ENCODE data around the gene PCDHGA5. TPM values are rescaled to one million over a fixed set of nuclear protein-coding genes. Genes with fewer than 3 reads are reported as not detected.

The PCDHGA5 gene
- total RNA-seq, 1 experiment from 2014 or later = 2.0 TPM

GRCh38 chr5:141403387-141403786, 39.4 kb downstream of the PCDHGA5 start:
- peaks cover 17% of the 10 kb centered on the region for H3K27me3 Mint-ChIP-seq (ENCODE audit: low read depth)
- peaks cover 3% of the 10 kb centered on the region for H3K4me1 Mint-ChIP-seq
- POLR2A ChIA-PET = no interaction called here
- H3K9me3 Mint-ChIP-seq = peaks cover 43% of the 10 kb centered on the region
- H3K4me3 Mint-ChIP-seq = no peak overlapping the region
- ATAC-seq = no peak
- H3K36me3 Mint-ChIP-seq = peaks cover 49% of the 10 kb centered on the region
- CTCF ChIA-PET = interaction anchor here (0.6 to 1.7 kb wide), 9 partner anchors 10 to 160 kb away, joined by 3 to 15 read pairs (median 5); partner anchors contain the start of genes PCDHGA10, PCDHGA11, PCDHGA8 and PCDHGB3
- DNase-seq (ENCODE audit: low spot score) = no peak
- TF ChIP-seq SOX15 (CRISPR knock-in tag; IDR thresholded peaks at IDR 0.05) (no peak), ZSCAN18 (CRISPR knock-in tag; IDR thresholded peaks at IDR 0.05) (no peak)
- H3K27ac Mint-ChIP-seq = no peak overlapping the region

GRCh38 chr5:141407790-141408505, 44.0 kb downstream of the PCDHGA5 start, which contains the start of gene PCDHGB6:
TSS of gene PCDHGB6 (plus strand) at chr5:141408021. CDS start at chr5:141408203, 182 bp downstream.
- Mint-ChIP-seq H3K27me3 (ENCODE audit: low read depth) (peaks cover 19% of the 10 kb centered on the region), H3K9me3 (peaks cover 18% of the 10 kb centered on the region), H3K27ac (peak within 1 kb of the TSS; percentile 45; the same call in 1 of the 2 replicates), H3K4me3 (peak within 1 kb of the TSS; percentile 96), H3K4me1 (peaks cover 12% of the 10 kb centered on the region), H3K36me3 (peaks cover 26% of the 10 kb centered on the region)
- peak; percentile 86 for DNase-seq (ENCODE audit: low spot score)
- ChIA-PET POLR2A (interaction anchor here (0.6 to 1.2 kb wide), 2 partner anchors 10 to 163 kb away, joined by 3 to 6 read pairs; partner anchors contain the start of gene PCDHGB7), CTCF (interaction anchor here (0.6 to 2.9 kb wide), 62 partner anchors 8 to 314 kb away, joined by 3 to 31 read pairs (median 6); partner anchors contain the start of genes DIAPH1, HDAC3, PCDHB11 and PCDHB12)
- ATAC-seq = peak; percentile 92
- TF ChIP-seq CTCF (IDR thresholded peaks at IDR 0.05) (peak; percentile 64), HMGXB4 (CRISPR knock-in tag; IDR thresholded peaks at IDR 0.05) (peak; percentile 94)

- peaks cover 22% of the 10 kb centered on the region for H3K36me3 Mint-ChIP-seq
- peaks cover 25% of the 10 kb centered on the region for H3K27me3 Mint-ChIP-seq (ENCODE audit: low read depth)
- ChIA-PET POLR2A (no interaction called here), CTCF (no interaction called here)
- H3K4me3 Mint-ChIP-seq = peak overlapping the region; percentile 96
- peaks cover 17% of the 10 kb centered on the region for H3K4me1 Mint-ChIP-seq
- H3K27ac Mint-ChIP-seq = peak overlapping the region; percentile 13; the same call in 1 of the 2 replicates
- no peak for DNase-seq (ENCODE audit: low spot score)
- peaks cover 15% of the 10 kb centered on the region for H3K9me3 Mint-ChIP-seq
- ATAC-seq = no peak
- TF ChIP-seq MXD4 (CRISPR knock-in tag; IDR thresholded peaks at IDR 0.05; ENCODE audit: borderline replicate concordance) = no peak
- no peak for TF ChIP-seq HMGA2 (CRISPR knock-in tag; IDR thresholded peaks at IDR 0.05)
- no peak for TF ChIP-seq RELA (CRISPR knock-in tag; IDR thresholded peaks at IDR 0.05; ENCODE audit: borderline replicate concordance)
- TF ChIP-seq AR (CRISPR knock-in tag; IDR thresholded peaks at IDR 0.05) = no peak
- no peak for TF ChIP-seq MYBL2 (CRISPR knock-in tag; IDR thresholded peaks at IDR 0.05)
- no peak for TF ChIP-seq CBFB (CRISPR knock-in tag; IDR thresholded peaks at IDR 0.05; ENCODE audit: low read depth)
- no peak for TF ChIP-seq PREB (CRISPR knock-in tag; IDR thresholded peaks at IDR 0.05; ENCODE audit: borderline replicate concordance)
- no peak for TF ChIP-seq TP53 (CRISPR knock-in tag; IDR thresholded peaks at IDR 0.05)
- TF ChIP-seq EMX1 (CRISPR knock-in tag; IDR thresholded peaks at IDR 0.05) = no peak
- TF ChIP-seq HMGXB4 (CRISPR knock-in tag; IDR thresholded peaks at IDR 0.05) = no peak
- no peak for TF ChIP-seq SMAD4 (CRISPR knock-in tag; IDR thresholded peaks at IDR 0.05)
- no peak for TF ChIP-seq MAX (CRISPR knock-in tag; IDR thresholded peaks at IDR 0.05)
- TF ChIP-seq USF1 (CRISPR knock-in tag; IDR thresholded peaks at IDR 0.05) = no peak
Observed at GRCh38 chr5:141409598-141410306, 45.8 kb downstream of the PCDHGA5 start.
